Epithelial cell of proximal tubule (primary cell): ENCODE measurements around the gene NUMB. TPM values are rescaled to one million over a fixed set of nuclear protein-coding genes. Genes with fewer than 3 reads are reported as not detected.
A peak's percentile ranks its signal among the peaks of the same experiment; 100 is the strongest.

ENCODE experiments used
- DNase-seq: peaks from one replicate; pipeline ENCODE4 v3.0.0-alpha.2; 2011; ENCODE audit warnings: low read depth
- H3K4me3 ChIP-seq: 2 replicates; pipeline ENCODE4 v1.5.1; 2011; ENCODE audit warnings: low read depth, mild to moderate bottlenecking, low read length
- total RNA-seq: library from RNA; depleted of rRNA; stranded (reverse); fragments of >200 nt; gene quantifications from 2 replicates; pipeline ENCODE4 v1.2.3, GENCODE V29; 2015
- TF ChIP-seq, protein P1 (sequence below): conservative IDR thresholded peaks from 2 replicates; pipeline ENCODE4 v1.5.1; 2012; ENCODE audit warnings: low read depth, mild to moderate bottlenecking, low read length

NUMB gene
- total RNA-seq, 1 donor from 2014 or later = 23.1 TPM

DNA sequence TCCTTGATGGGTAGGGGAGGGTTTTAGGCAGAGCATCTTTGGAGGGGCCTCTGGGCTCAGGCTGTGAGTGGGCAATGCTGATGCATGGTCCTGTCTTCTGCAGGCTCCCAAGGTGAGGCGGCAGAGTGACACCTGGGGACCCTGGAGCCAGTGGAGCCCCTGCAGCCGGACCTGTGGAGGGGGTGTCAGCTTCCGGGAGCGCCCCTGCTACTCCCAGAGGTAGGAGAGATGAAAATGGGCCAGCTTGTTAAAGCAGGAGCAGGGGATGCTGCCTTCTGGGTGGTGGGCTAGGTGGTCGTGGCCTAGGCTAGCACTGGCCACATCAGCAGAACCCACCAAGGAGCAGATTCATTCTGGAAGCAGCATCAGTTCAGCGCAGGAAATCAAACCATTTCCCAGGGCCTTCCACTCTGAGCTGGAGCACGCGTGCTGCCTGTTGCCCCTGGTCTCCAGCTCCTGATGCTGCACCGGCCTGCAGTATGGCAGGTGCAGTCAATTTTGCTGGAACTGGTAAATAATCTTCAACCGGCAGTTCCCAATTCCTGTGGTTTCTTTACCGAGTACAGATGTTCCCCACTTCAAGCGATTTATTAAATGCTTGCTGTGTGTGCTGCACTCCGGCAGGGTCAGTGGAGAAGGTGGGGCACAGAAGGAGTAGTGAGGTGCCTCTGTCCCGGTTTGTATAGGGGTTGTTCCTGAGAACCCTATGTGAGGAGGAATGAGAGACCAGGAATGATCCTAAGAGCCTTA, 213.6 kb downstream of the NUMB start:
- H3K4me3 ChIP-seq = no peak overlapping the region
- TF ChIP-seq, protein P1, sequence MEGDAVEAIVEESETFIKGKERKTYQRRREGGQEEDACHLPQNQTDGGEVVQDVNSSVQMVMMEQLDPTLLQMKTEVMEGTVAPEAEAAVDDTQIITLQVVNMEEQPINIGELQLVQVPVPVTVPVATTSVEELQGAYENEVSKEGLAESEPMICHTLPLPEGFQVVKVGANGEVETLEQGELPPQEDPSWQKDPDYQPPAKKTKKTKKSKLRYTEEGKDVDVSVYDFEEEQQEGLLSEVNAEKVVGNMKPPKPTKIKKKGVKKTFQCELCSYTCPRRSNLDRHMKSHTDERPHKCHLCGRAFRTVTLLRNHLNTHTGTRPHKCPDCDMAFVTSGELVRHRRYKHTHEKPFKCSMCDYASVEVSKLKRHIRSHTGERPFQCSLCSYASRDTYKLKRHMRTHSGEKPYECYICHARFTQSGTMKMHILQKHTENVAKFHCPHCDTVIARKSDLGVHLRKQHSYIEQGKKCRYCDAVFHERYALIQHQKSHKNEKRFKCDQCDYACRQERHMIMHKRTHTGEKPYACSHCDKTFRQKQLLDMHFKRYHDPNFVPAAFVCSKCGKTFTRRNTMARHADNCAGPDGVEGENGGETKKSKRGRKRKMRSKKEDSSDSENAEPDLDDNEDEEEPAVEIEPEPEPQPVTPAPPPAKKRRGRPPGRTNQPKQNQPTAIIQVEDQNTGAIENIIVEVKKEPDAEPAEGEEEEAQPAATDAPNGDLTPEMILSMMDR = no peak
- DNase-seq = no peak

DNA sequence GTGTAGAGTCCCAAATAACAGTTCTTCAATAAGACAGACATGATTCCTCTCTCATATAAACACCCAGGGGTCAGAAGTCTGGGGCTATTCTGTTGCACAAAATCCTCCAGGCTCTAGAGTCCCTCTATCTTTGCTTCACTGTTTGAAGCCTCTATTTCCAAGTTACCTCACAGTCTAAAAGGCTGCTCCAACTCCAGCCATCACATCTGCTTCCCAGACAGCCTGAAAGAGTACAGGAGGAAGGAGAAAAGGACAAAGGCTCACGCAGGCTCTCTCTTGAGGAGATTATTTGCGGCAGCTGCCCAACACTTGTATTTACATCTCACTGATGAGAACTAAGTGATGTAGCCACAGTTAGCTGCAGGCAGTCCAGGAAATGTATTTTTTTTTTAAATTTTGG, 214.6 kb downstream of the NUMB start:
- no peak for DNase-seq
- no peak overlapping the region for H3K4me3 ChIP-seq
- TF ChIP-seq, protein P1 = no peak

DNA sequence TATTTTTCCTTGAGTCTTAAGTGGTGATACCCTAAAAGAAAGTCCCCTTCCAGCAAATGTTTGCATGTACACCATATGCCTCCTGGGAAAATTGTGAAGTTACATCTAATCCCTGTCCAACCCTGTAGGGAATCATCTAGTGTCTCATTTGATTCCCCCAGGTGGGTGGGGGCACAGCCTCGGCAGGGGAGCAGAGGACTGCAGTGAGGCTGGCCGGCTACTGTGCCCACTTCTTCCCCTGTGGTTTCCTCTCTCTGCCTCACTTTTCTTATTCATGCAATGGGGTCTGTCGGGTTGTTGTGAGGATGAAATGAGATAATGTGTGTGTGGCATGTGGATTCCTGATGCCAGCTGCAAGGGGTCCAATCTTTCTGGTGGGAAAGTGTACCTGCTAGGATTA, 215.0 kb downstream of the NUMB start:
- TF ChIP-seq, protein P1 = no peak
- DNase-seq = no peak
- H3K4me3 ChIP-seq = no peak overlapping the region

DNA sequence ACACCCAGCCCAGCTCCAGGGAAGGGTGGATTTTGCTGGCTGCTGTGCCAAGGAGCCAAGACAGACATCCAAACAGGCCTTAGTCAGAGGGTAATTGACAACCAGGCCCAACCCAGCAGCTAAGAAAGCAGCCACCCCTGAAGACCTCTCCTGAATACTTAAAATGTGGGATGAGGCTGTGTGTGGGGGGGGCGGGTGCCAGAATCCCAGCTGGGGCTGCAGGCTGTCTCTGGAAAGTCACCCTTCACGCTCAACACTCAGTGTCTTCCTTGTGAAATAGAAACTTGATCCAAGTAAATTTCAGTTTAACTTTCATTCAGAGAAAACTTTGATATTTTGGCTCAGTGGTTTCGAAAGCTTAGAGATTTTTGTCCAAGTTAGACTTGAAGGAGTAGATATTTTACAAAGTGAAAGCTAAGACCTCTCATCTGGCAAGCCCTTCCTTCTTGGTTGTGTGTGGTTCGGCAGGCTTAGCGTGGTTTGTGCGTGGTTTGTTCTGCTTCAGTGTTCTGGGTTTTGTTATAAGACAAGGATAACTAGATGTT, 215.9 kb downstream of the NUMB start:
- no peak for DNase-seq
- H3K4me3 ChIP-seq = peak overlapping the region; percentile 40
- TF ChIP-seq, protein P1 = no peak

DNA sequence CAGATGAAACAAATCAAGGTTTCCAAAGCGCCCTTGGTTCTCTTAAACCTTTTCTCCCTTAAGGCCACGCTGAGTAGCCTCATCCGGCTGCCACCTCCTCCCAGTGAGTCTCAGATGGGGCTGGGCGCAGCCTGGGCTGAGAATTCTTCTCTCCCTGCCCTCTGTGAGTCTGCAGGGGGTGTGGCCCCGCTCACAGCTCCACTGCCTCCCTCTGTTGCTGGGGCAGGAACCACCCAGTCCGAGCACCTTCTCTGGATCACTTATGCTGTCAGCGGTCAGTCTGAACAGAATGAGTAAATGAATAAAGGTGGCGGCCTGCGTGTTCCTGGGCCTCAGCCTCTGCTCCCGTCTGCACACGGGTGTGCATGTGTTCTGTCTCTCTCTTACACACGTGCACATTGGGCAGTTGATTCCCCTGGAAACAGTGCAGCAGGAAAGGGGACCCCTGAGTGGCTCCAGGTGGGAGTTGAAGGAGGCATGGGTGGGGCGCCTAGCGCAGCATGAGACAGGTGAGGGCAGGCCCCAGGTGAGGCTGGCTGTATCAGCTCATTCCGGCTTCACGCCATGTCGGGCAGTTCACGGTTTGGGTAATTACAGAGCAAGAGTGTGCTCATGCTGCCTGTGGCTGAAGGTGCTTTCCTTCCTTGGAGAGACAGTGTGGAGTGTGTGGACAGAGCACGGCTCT, 216.7 kb downstream of the NUMB start:
- DNase-seq = no peak
- TF ChIP-seq, protein P1 = peak; percentile 31
- peak overlapping the region; percentile 40 for H3K4me3 ChIP-seq

DNA sequence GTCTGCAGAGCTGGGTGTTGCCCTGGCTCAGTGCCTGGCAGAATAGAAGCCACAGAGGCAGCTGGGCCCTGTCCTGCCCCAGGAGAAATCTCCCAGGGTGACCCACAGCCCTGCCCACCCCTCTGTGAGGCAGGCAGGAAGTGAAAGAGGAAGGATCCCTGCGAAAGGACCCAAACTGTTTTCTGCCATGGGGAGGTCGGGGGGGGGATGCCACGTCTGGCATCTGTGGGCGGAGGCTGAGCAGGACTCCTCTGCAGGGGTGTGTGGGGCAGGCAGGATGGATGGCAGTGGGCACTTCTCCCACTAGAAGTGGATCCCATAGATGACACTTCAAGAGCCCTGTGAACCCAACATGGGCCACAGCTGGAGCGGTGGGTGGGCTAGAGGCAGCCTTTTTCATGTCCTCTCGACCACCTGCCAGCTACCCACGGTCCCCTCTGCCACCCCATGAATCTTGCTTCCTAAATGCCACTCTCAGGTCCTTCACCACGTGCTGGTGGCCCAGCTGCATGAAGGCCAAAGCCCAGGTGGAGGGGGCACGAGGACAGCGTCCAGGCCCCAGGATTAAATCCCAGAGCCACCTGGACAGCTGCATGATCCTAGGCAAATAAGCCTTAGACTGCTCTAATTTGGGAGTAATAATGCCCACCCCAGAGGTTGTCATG, 217.4 kb downstream of the NUMB start:
- H3K4me3 ChIP-seq = no peak overlapping the region
- TF ChIP-seq, protein P1 = no peak
- no peak for DNase-seq
